WERI-Rb-1 (cell line): ENCODE measurements around the gene NKX1-1.
"Not testable (repeated sequence)": the region's sequence is repeated elsewhere in the genome, so short reads cannot be mapped to it uniquely, and the experiment has no call there.

Experiments
- DNase-seq: peaks from one replicate; pipeline ENCODE4 v3.0.0-alpha.2; 2020
- H3K27ac ChIP-seq: fragments of 250-450 bp; sonication (Bioruptor Pico); 2 replicates; pipeline ENCODE4 v1.5.1; 2020; ENCODE audit warnings: mild to moderate bottlenecking, moderate library complexity
- H3K27me3 ChIP-seq: fragments of 250-450 bp; sonication (Bioruptor Pico); 2 replicates; pipeline ENCODE4 v1.5.1; 2021; ENCODE audit warnings: mild to moderate bottlenecking, low read depth, moderate library complexity; ENCODE audit not compliant: insufficient read depth, severe bottlenecking
- H3K36me3 ChIP-seq: fragments of 250-450 bp; sonication (Bioruptor Pico); 2 replicates; pipeline ENCODE4 v1.5.1; 2020; ENCODE audit warnings: mild to moderate bottlenecking, moderate library complexity
- H3K4me3 ChIP-seq: 2 replicates; pipeline ENCODE4 v1.5.1; 2011; ENCODE audit warnings: low read depth, mild to moderate bottlenecking, control low read depth, low read length
- H3K9me3 ChIP-seq: fragments of 250-450 bp; sonication (Bioruptor Pico); 2 replicates; pipeline ENCODE4 v1.5.1; 2021; ENCODE audit warnings: mild to moderate bottlenecking, moderate library complexity; ENCODE audit not compliant: severe bottlenecking
- TF ChIP-seq, protein P1 (sequence below): IDR thresholded peaks from 2 replicates; pipeline ENCODE4 v1.5.1; 2011; ENCODE audit warnings: low read depth, mild to moderate bottlenecking, control low read depth, inconsistent platforms, low read length

The NKX1-1 gene

DNA sequence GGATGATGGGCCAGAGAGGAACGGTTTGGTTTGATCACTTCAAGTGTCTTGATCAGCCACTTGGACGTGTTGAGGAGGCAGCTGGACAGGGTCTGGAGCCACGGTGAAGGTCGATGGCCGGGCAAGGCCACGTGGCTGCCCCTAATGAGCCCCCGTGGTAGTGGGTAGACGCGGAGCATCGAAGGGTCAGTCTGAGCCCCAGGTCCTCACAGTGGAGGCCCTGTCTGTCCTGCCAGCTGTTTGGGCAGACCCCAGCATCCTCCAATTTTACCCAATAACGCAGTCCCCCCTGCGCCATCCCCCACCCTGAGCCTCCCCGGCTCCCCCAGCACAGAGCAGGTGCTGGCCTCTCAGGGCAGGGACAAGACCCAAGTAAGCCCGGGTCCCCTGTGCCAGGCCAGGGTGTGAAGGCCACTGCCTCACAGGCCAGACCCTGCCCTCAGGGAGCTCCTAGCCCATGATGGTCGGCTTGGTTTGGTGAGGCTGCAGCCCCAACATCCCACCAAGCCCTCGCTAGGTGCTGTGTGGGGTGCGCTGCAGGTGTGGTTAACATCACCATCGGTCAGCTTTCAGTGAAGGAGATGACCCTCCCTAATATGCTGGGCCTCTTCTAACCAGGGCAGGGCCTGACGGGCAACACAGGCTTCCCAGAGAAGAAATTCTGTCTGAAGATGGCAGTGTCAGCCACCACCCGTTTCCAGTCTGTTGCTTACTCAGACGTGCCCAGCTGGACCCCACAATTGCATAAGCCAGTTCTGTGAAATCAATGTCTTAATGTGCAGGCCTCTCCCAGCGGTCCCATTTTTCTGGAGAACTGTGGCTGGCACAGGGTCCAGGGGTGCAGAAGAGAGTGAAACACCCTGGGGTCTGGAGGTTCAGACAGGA lies 40.5 kb upstream of the NKX1-1 start:
- no peak overlapping the region for H3K27ac ChIP-seq
- H3K9me3 ChIP-seq, result no peaks in the 10 kb centered on the region
- DNase-seq, result no peak
- H3K4me3 ChIP-seq, result no peak overlapping the region
- H3K27me3 ChIP-seq, result peaks cover 10% of the 10 kb centered on the region
- no peaks in the 10 kb centered on the region for H3K36me3 ChIP-seq
- TF ChIP-seq, protein P1, sequence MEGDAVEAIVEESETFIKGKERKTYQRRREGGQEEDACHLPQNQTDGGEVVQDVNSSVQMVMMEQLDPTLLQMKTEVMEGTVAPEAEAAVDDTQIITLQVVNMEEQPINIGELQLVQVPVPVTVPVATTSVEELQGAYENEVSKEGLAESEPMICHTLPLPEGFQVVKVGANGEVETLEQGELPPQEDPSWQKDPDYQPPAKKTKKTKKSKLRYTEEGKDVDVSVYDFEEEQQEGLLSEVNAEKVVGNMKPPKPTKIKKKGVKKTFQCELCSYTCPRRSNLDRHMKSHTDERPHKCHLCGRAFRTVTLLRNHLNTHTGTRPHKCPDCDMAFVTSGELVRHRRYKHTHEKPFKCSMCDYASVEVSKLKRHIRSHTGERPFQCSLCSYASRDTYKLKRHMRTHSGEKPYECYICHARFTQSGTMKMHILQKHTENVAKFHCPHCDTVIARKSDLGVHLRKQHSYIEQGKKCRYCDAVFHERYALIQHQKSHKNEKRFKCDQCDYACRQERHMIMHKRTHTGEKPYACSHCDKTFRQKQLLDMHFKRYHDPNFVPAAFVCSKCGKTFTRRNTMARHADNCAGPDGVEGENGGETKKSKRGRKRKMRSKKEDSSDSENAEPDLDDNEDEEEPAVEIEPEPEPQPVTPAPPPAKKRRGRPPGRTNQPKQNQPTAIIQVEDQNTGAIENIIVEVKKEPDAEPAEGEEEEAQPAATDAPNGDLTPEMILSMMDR, result no peak

DNA sequence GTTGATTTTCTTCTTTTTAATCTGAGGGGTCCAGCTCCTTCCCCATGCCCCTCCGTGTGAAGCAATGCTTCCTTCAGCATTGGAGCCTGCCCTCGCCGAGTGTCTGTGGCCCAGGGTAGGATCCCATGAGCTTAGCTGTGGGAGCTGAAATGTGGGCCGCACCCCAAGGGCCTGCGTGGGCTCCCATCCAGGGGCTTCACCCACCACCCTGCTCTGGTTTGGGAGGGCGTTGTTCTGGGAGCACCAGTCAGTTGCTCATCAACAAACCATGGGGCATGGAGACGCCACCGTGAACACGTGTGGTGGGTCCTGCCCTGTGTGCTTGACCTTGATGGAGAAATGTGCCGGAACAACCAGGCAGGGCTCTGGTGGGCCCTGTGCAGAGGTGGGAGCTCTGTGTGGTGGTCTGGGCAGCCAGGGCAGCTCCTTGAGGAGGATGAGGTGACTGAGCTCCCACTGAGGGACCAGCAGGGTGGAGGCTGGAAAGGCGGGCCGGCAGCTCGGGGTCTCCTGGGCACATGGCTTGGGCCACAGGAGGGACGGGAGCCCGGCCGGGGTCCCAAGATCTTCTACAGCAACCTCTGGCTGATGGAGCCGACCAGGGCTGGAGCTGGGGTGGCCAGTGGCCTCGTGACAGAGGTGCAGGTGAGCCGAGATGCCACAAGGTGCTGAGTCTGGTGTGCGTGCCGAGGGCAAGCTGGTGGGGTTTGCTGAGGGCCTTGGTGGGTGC lies 39.6 kb upstream of the NKX1-1 start:
- DNase-seq, result no peak
- Histone ChIP-seq H3K4me3 (no peak overlapping the region), H3K9me3 (no peaks in the 10 kb centered on the region), H3K36me3 (no peaks in the 10 kb centered on the region), H3K27me3 (peaks cover 5% of the 10 kb centered on the region), H3K27ac (no peak overlapping the region)
- TF ChIP-seq, protein P1, result no peak

DNA sequence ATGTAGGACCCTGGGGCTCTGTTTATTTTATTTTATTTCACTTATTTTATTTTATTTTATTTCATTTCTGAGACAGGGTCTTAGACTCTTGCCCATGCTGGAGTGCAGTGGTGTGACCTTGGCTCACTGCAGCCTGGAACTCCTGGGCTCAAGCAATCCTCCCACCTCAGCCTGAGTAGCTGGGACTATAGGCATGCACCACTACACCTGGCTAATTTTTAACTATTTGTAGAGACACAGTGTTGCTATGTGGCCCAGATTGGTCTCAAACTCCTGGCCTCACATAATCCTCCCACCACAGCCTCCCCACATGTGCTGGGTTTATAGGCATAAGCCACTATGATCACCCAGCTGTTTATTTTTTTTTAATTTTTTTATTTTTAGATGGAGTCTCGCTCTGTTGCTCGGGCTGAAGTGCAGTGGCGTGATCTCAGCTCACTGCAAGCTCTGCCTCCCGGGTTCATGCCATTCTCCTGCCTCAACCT lies 37.5 kb upstream of the NKX1-1 start:
- not testable (repeated sequence) for H3K9me3 ChIP-seq, H3K27me3 ChIP-seq, H3K36me3 ChIP-seq, H3K27ac ChIP-seq, DNase-seq, H3K4me3 ChIP-seq

DNA sequence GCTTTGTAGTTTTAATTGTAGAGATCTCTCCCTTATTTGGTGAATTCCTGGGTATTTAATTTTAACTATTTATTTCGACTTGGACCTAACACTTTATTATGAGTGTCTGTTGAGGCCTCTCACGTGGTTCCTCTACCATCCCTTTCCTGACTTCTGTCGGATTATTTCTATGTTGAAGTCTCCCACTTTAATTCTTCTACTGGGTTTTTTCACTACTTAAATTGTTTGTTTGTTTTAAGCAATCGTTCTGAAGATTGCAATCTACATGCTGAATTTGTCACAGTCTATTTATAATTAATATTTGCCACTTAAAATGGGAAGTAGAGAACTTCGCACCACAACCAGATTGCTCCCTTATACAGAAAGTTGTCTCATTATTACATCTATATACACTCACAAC lies 20.8 kb upstream of the NKX1-1 start:
- Histone ChIP-seq H3K9me3 (no peaks in the 10 kb centered on the region), H3K4me3 (no peak overlapping the region), H3K36me3 (no peaks in the 10 kb centered on the region), H3K27me3 (no peaks in the 10 kb centered on the region), H3K27ac (no peak overlapping the region)
- DNase-seq, result no peak
- TF ChIP-seq, protein P1, result no peak

DNA sequence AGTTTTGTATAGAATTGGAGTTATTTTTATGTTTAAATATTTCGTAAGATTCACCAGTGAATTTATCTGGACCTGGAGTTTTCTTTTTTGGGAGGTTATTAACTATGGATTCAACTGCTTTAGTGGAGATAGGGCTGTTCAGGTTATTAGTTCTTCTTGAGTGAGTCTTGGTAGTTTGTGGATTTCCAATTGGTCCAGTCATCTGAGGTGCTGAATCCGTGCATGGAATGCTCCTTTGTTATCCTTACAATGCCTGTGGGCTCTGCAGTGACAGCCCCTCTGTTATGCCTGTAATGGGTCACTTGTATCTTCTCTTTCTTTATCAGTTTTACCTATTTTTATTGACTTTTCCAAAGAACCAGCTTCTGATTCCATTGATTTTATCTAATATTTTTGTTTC lies 15.4 kb upstream of the NKX1-1 start:
- no peaks in the 10 kb centered on the region for H3K9me3 ChIP-seq
- no peaks in the 10 kb centered on the region for H3K36me3 ChIP-seq
- H3K27me3 ChIP-seq, result no peaks in the 10 kb centered on the region
- H3K4me3 ChIP-seq, result no peak overlapping the region
- TF ChIP-seq, protein P1, result no peak
- DNase-seq, result no peak
- H3K27ac ChIP-seq, result peak overlapping the region; percentile 1; the same call in 1 of the 2 replicates

DNA sequence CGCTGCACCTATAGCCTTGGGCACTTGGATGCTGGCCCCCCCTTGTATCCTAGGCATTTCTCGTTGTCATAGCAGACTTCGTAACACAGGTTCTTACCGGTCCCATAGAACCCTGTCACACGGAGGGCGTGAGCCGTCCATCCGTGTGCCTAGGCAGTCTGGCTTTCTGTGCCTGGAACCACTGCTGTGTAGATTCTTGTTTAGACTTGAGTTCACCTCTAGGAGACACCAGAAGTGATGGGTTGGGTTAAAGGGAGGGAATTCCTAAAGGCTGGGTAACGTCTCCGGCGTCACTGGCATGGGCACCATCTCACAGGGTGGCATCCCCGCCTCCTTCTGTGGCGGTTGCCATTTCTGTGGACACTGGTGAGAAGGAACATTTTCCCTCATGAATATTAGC lies 13.5 kb upstream of the NKX1-1 start:
- no peak overlapping the region for H3K4me3 ChIP-seq
- TF ChIP-seq, protein P1, result no peak

More for the DNA sequence above, 13.5 kb upstream of the NKX1-1 start:
- Histone ChIP-seq H3K27ac (no peak overlapping the region), H3K36me3 (no peaks in the 10 kb centered on the region), H3K27me3 (no peaks in the 10 kb centered on the region), H3K9me3 (no peaks in the 10 kb centered on the region)
- DNase-seq, result no peak
